Fibroblast of peridontal ligament (primary cell): ENCODE measurements around the gene ADRA1B.

Experiments used
- DNase-seq: peaks from one replicate; pipeline ENCODE4 v3.0.0-alpha.2; 2010; ENCODE audit errors: extremely low read depth

Gene ADRA1B

DNA sequence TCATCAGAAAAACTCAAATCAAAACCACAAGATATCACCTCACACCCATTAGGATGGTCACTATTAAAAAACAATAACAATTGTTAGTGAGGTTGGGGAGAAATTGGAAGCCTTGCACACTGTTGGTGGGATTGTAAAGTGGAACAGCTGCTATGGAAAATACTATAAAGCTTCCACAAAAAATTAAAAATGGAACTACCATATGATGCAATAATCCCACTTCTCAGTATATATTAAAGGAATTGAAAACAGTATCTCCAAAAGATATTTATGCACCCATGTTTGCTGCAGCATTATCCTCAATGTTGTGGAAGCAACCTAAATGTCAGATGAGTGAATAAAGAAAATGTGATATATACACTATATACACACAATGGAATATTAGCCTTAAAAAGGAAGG lies 14.5 kb upstream of the ADRA1B start:
- DNase-seq, result no peak

DNA sequence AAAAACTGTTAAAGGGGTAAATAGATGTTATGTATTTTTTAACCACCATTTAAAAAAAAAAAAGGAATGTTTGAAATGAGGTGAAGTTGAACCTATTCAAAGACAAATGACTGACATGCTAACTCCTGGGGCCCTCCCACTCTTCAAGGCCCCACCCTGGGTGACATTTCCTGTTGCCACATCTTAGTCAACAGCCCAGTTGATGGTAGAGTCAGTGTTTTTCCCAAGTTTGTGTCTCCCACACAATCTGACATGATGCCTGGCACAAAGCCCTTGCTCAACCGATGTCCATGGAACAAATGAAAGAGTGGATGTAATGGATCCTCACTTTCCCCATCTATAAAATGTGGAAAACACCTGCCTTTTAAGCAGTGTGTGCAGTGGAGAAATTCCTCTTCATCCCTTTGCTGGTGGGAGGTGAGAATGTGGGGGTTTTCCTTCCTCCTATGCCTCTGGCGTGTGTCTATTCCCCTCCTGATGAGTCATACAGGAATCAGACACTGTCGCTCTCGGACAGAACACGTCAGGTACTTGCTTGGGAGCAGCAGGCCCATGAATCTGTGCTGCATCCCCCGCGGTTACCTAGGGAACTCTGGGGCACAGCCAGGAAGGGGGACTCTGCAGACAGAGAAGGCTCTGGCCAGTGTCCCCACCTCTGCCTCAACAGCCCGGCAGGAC lies 13.7 kb upstream of the ADRA1B start:
- DNase-seq, result no peak

DNA sequence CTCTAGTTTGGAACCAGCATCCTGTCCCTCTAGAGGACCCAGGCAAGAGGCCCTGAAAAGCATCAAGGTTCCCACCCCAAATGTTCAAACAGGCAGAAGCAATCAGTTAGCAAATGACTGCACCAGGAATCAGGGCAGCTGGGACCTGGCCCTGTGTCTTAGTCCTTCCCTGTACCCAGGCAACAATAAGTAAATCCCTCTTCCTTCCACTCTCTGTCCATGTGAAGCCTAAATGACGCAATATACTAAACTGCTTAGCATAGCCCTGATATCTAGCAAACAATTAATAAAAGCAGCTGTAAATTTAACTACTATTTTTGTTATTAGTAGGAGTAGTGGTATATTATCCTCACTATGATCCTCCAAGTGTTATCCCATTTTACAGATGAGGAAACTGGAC lies 13.2 kb upstream of the ADRA1B start:
- no peak for DNase-seq

DNA sequence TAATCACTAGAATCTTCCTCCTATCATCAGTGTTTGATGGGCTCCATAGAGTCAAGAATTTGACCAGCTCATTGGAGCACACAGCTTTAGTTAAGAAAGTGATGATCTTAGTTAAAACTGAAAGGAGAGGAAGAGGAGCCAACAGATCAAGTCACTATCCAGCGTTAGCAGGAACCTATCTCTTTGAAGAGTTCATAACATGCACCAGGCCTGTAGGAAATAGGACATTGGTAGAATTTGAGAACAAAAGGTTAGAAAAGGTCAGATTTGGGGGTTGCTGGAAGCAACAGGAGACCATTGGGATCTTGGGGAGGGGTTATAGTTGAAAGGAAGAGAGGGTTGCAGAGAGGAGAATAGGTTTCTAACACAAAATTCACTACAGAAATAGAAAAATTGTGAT lies 11.4 kb upstream of the ADRA1B start:
- no peak for DNase-seq

DNA sequence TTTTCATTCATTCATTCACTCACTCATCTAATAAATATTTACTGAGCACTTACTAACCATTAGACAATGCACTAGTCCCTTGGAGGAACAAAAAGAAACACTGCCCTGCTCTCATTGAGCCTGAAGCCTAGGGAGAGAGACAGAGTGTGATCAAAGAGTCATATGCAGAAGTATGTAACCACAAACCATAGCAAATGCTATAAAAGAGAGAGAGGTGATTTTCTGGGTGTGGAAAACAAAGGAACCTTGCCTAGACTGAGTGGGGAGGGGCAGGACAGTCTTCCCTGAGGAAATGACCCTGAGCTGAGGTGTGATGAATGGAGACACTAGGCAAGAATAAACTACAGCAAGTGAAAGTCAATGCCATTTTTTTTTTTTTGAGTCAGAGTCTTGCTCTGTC lies 10.8 kb upstream of the ADRA1B start:
- DNase-seq, result peak; percentile 31

DNA sequence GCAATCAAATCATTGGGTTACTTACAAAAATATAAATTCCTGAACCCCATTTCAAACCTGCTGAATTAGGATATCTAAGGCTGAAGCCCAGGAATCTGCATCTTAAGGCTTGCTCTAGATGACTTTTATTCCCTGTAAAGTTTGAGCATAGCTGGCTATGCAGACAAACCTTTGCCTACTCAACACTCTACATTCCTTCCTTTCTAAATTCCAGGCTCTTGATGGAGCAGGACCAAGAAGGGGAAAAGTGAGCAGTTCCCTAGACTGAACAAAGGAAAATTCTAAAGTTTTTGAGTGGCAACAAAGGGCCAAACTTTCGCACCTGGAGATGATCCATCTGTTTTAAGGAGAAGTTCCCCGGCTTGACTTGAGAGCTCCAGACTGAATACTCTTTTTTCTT lies 9.8 kb upstream of the ADRA1B start:
- DNase-seq, result no peak

DNA sequence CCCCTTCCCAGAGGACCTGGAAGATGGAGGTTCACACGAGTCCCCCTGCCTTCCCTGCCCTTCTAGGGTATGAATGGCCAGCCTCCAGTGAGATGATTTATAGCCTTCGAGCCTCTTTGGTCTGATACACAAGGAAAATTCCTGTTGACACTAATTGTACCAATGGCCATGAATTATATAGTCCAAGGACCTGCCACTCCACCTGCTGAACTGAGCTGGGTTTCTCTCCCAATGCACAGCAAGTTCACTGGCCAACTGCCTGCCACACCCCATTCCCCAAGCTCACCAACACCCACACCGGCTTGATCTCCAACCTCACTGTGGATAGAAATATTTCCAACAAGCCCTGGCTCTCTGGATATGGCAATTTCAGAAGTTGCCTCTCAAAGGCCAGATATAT lies 9.3 kb upstream of the ADRA1B start:
- DNase-seq, result no peak

DNA sequence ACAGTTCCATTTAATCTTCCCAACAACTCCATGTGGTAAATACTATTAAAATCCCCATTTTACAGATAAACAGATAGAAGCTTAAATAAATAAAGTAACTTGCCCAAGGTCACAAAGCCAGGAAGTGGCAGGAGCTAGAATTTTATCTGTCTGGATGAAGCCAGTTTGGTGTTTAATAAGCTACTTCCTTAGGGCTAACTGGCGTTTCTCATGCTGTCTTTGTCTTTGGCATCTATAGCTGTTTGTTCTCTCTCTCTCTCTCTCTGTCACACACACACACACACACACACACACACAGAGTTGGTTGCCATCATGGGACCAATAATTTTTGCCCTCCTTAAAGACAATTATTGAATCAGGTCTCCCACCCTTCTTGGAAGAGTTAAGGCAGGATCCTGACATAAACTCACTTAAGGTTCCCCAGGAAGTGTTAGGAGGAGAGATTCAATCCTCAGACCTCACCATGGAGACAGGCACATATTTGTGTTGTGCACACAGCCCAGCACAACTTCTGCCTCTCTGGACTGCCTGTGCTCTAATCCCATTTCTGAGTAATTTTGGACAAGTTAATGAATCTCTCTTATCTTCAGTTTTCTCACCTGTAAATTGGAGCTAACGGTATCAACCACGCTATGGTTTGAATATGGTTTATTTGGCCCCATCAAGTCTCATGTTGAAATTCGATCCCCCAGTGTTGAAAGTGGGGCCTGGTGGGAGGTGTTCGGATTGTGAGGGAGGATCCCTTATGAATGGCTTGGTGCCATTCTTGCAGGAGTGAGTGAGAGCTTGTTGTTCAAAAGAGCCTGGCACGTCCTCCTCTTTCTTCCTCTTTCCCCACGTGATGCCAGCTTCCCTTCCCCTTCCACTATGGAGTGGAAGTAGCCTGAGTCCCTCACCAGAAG lies 8.3 kb upstream of the ADRA1B start:
- no peak for DNase-seq

DNA sequence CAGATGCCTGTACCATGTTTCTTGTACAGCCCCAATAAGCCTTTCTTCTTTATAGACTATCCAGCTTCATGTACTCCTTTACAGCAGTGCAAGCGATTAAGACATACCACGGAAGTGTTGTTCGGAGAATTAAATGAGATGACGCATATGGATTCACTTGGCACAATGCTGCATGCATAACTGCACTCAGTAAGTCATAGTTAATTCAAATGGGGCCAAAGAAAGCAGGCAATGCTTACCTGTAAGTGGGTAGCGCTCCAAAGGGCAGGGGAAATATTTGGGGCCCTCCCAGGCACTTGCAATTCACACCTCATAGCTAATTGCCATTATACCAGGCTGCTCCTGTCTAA lies 7.7 kb upstream of the ADRA1B start:
- DNase-seq, result no peak

DNA sequence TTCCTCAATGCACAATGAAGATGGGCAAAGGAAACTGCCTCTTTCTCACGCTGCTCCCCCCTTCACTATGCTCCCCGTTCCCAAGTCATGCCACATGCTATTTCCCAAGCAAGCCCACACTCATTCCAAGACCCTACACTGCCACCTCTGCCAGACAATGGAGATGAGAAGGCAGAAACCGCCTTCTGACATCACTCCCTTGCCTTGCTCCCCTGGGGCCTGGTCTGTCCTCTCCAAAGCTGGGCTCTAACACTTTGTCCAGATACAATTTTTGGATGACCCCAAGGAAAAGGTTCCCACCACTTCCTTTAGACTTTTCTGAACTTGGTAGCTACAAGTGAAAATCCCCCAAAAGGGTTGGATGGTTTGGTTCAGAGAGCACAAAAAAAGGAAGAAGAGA lies 7.2 kb upstream of the ADRA1B start:
- DNase-seq, result no peak

DNA sequence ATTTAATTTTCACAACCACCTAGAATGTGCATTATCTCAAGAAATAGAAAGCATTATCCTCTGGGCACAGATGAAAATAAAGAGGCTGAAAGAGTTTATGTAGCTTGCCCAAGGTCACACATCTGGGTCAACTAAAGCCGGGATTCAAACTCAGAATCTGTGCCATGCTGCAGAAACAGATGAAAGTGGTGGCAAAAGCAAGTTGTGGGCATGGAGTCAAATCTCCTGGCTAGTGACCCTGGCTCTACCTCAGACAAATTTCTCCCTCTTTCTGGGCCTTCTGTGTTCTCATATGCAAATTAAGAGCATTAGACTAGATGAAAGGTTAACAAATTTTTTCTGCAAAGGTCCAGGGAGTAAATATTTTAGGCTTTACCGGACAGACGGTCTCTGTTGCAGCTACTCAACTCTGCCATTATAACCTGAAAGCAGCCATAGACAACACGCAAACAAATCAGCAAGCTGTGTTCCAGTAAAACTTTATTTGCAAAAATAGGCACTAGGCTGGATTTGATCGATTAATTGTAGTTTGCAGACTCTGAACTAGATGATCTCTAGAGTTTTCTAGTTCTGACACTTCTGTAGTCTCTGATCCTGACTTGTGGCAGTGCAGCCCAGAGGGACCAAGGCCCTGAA lies 6.0 kb upstream of the ADRA1B start:
- DNase-seq, result no peak

DNA sequence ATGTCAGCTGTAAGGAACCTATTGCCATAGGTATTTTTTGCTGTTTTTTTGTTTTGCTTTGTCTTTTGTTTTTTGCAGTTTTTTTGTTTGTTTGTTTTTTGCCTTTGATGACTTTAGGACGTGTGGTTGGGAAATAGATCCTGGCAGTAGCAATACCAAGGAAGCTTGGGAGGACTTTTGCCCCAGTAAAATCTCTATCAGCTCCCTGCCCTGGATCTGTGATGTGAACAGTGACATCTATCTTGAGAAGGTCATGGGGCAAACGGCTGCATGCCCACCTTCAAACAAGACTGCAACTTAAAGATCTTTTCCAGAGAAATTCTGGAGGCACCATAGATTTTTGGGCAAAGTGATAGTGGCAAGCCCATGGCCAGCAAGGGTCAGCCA lies 5.4 kb upstream of the ADRA1B start:
- no peak for DNase-seq

DNA sequence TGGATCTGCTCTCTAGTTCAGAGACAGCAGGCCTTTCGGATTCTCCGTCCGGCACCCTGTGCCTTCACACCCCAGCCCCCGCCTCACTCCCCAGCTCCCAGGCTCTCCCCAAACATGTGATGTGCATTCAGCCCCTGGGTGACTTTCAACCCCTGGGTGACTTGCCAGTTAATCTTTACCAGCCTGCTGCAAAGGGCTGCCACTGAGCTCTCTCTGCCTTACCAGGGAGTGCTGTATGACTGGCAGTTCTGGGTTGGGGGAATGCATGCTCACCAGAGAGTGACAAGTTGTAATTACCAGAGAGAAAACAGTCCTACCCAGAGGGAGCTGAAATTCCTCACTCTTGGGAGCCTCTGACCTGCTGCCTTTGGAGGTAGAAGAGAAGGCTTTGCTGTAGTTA lies 4.9 kb upstream of the ADRA1B start:
- DNase-seq, result no peak

DNA sequence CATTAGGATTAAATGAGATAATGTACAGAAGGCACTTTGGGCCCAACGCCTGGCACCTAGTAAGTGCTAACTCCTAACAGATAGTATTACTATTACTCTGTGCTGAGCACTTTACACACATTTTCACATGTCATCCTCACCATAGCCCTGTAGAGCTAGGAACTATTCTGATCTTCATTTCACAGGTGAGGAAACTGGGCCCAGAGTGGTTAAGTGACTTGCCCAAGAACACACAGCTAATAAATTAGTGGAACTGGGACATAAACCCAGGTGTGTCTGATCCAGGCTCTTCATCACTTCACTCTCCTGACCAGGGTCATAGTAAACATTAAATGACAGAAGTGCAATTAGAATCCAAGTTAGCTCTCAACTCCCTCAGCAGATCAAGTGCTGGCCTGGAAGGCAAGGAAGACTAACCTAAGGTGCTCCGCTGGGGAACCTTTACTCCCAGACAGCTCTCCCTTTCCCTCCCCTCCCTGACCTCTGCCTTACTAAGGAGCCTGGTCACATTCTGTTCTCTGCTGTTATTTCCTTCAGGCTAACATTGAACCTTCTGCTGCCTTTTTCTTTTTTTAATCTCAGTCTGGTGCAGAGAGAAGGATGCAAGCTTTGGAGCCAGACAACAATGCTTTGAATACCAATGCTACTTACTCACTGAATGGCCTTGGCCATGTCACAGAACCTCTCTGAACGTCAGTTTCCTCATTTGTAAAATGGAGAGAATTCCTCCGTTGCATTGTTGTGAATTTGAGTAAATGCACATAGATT lies 4.1 kb upstream of the ADRA1B start:
- peak; percentile 69 for DNase-seq

DNA sequence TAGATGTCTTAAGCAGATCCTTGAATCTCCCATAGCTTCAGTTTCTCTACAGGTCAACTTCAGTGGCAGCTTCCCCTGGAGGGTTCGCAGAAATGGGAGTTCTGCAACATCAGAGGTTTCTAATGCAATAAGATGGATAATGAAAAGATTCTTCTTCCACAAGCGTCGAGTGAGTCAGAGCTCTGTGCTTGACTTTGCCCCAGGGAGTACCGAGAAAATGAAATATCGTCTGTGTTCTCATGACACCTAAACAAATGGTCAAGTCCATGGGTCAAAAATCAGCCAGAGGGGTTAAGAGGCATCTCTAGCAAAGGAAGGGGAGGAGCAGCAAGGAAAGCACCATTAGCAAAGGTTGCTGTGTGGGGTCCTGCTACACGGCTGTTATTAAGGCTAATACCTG lies 3.2 kb upstream of the ADRA1B start:
- peak; percentile 89 for DNase-seq

DNA sequence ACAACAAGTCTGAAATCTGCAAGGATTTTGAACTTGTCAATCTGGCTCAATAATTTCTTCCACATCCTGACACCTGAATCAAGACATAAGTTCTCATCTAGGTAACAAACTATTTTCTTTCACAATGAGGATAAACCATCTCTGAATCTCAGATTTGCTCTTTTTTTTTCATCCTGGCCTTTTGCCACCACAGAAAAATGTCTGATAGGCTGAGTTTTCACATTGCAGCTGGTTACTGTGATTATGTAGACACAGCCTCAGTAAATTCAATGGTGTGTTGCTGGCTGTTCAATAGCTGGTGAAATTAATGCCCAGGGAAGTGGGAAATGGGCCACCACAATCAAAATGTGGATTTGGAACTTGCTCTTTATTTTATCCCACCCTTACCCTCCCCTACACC lies 2.8 kb upstream of the ADRA1B start:
- DNase-seq, result peak; percentile 58

DNA sequence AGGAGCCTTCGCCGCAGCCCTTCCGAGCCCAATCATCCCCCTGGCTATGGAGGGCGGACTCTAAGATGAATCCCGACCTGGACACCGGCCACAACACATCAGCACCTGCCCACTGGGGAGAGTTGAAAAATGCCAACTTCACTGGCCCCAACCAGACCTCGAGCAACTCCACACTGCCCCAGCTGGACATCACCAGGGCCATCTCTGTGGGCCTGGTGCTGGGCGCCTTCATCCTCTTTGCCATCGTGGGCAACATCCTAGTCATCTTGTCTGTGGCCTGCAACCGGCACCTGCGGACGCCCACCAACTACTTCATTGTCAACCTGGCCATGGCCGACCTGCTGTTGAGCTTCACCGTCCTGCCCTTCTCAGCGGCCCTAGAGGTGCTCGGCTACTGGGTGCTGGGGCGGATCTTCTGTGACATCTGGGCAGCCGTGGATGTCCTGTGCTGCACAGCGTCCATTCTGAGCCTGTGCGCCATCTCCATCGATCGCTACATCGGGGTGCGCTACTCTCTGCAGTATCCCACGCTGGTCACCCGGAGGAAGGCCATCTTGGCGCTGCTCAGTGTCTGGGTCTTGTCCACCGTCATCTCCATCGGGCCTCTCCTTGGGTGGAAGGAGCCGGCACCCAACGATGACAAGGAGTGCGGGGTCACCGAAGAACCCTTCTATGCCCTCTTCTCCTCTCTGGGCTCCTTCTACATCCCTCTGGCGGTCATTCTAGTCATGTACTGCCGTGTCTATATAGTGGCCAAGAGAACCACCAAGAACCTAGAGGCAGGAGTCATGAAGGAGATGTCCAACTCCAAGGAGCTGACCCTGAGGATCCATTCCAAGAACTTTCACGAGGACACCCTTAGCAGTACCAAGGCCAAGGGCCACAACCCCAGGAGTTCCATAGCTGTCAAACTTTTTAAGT lies 819 bp downstream of the ADRA1B start:
- DNase-seq, result no peak

DNA sequence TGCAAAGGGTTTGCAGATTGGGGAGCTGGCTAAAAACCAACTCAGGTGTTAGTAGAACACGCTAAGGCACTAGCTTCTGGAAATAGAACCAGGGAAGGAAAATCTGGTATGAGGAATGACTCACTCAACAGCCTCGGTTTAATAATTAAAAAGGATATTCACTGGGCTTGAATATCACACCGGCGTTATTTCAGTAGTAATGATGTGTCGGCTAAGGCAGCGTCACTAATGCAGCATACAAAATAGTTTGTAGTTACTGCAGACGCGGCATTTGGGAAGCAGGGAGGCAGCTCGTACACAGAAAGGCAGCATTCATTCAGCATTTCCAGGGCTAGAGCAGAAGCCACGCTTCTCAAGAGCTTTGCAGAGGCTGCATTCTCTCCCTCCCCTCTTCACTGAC lies 1.7 kb downstream of the ADRA1B start:
- no peak for DNase-seq

DNA sequence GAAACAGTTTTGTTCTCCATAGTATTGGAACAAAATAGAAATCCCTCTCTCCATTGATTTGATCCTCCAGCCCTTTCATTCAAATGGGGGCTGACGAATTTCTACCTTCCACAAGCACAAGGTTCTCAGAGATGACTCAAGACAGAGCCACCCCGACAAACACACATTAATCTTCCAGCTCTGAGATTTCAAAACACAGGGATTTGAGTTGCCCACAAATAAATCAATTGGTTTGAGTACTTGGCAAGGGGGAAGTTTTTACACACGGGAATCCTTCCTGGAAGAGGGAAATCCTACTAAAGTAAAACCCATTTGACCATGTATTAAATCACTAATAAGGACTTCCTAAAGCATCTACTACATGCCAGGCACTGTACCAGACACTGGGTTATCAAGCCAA lies 5.4 kb downstream of the ADRA1B start:
- DNase-seq, result no peak

DNA sequence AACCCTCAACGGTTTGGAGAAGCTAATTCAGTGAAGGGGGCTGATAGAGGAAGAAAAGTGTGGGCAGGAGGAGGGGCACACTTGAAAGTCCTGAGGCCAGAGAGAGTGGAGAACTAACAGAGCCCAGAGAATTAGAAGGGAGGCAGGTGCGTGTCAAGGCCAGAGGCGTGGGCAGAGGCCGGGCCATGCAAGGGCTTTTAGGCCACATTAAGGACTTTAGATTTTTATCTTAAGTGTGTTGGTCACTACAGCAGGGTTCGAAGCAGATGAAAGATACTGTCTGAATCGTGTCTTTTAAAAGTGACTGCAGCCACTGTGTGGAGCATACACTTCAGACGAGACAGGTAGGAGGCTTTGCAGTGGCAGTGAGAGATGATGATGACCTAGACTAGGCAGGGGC lies 6.7 kb downstream of the ADRA1B start:
- DNase-seq, result no peak
